HL-60 (cell line): Measurements from ENCODE around the gene TNFAIP8.

ENCODE experiments used
- GABPA ChIP-seq: IDR thresholded peaks from 2 replicates; pipeline ENCODE4 v1.6.1; 2012; ENCODE audit warnings: low read depth
- POLR2AphosphoS5 ChIP-seq: IDR thresholded peaks from 2 replicates; pipeline ENCODE4 v1.6.1; 2012; ENCODE audit warnings: low read depth
- TF ChIP-seq, protein P1 (sequence below): IDR thresholded peaks from one replicate; pipeline ENCODE4 v1.5.1; 2011; ENCODE audit warnings: low read length, control low read depth, inconsistent platforms; ENCODE audit not compliant: insufficient read depth

DNA sequence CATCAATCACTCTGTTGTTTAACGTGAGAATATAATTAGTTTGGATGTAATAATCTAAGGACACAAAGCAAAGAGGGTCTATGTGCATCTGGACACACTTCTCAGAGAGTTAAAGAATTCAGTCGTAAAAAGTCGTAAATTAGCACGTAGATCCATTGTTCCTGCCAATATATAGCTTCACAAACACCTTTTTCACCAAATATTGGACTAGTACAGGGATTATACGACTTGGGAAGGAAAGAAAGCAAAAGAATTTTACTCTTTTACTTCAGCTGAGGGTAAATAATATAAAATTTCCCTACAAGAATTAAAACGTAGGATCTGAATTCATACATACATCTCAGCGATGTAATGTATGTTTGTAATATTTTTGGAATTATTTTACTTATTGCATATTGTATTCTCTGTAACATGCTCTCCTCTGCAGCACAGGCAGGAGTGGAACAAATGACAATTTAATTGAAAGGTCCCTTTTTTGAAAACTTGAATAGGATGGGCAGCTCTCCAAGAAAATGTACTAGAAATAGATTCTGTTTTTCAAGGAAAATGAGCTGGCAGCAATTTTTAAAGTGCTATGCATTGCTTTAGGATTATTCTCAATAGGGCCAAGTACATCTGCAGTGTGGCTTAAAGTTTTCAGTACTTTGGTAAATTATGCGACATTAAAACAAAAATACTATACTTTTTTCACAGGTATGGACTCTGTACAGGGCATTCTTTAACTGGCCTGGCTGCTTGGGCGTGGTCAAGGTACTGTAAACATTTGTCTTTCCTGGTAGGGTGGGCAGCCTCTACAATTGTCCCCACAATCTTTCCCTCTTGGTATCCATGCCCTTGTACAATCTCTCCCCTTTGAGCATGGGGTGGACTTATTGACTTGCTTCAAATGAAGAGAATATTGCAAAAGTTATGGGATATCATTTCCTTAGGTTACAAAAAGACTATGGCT lies 56.7 kb downstream of the TNFAIP8 start:
- TF ChIP-seq, protein P1, sequence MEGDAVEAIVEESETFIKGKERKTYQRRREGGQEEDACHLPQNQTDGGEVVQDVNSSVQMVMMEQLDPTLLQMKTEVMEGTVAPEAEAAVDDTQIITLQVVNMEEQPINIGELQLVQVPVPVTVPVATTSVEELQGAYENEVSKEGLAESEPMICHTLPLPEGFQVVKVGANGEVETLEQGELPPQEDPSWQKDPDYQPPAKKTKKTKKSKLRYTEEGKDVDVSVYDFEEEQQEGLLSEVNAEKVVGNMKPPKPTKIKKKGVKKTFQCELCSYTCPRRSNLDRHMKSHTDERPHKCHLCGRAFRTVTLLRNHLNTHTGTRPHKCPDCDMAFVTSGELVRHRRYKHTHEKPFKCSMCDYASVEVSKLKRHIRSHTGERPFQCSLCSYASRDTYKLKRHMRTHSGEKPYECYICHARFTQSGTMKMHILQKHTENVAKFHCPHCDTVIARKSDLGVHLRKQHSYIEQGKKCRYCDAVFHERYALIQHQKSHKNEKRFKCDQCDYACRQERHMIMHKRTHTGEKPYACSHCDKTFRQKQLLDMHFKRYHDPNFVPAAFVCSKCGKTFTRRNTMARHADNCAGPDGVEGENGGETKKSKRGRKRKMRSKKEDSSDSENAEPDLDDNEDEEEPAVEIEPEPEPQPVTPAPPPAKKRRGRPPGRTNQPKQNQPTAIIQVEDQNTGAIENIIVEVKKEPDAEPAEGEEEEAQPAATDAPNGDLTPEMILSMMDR: no peak
- TF ChIP-seq POLR2AphosphoS5: no peak
- TF ChIP-seq GABPA: no peak
